Measurements from ENCODE around the gene CDIP1. TPM values are rescaled to one million over a fixed set of nuclear protein-coding genes. Genes with fewer than 3 reads are reported as not detected.

CDIP1 gene
- total RNA-seq, 1 experiment from 2014 or later, result 49.7 TPM

DNA sequence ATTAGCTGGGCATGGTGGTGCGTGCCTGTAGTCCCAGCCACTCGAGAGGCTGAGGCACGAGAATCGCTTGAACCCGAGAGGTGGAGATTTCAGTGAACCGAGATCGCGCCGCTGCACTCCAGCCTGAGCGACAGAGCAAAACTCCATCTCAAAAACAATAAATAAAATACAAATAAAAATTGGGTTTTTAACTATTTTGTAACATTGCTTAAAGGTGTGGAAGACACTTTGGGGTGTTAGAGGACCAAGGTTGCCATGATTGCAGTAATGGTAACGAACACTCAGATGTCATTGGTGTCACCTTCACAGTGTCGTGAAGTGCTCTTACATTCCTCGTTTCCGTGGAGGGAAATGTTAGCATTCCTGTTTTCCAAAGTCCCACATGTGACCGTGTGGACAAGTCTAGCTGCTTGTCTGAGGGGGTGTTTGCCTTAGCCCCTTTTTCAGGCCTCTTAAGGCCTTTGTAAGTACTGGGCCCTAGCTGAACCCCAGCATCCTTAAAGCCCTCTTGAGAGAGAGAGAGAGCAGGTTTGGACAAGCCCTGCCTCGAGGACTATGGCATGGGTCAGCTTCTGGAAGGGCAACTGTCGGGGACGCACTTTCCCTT is 26.2 kb upstream of the CDIP1 start:
- H4K5ac ChIP-seq (ENCODE audit: insufficient read length, low read depth, low read length), result no peak overlapping the region
- Mint-ChIP-seq H3K4me1 (peaks cover 8 to 19% of the 10 kb centered on the region in 2 experiments), H3K27me3 (ENCODE audit: low read depth) (peaks cover 36% of the 10 kb centered on the region), H3K9me3 (no peaks in the 10 kb centered on the region), H3K4me3 (no peak overlapping the region), H3K27ac (no peak overlapping the region; a peak in 2 of 7 replicates), H3K36me3 (ENCODE audit: insufficient read depth in 1 of 3, low read depth in 3 of 3) (no peaks in the 10 kb centered on the region; a peak in 1 of 7 replicates)
- no peaks in the 10 kb centered on the region for H3K9me3 ChIP-seq (ENCODE audit: control insufficient read depth, low read depth, low read length)
- no peak overlapping the region for H3K27ac ChIP-seq (ENCODE audit: insufficient read length, low read depth, low read length)
- H3K4me1 ChIP-seq (ENCODE audit: insufficient read depth, low read length), result no peaks in the 10 kb centered on the region; the same call in 1 of the 2 replicates
- H4K8ac ChIP-seq (replicated peaks; ENCODE audit: insufficient read length, low read depth, low read length), result no peak overlapping the region
- no peak overlapping the region for H2BK120ac ChIP-seq (ENCODE audit: low read depth, low read length, poor library complexity, severe bottlenecking)
- no peak for TF ChIP-seq CTCF (conservative IDR thresholded peaks at IDR 0.05)
- no peak overlapping the region for H2AFZ ChIP-seq (ENCODE audit: low read length)
- no CpG with 5 or more reads among the region's 18 CpGs for WGBS (ENCODE audit: extremely low coverage, insufficient read length, low lambda C conversion rate)
- H3K56ac ChIP-seq (ENCODE audit: insufficient read length, low read depth, low read length), result no peak overlapping the region
- no peak overlapping the region for H3K23ac ChIP-seq (ENCODE audit: insufficient read length, low read depth, low read length)
- no peaks in the 10 kb centered on the region for H3K79me1 ChIP-seq (ENCODE audit: insufficient read depth, low read depth, low read length, poor library complexity, severe bottlenecking)
- H3K4ac ChIP-seq (ENCODE audit: low read depth, low read length), result no peak overlapping the region
- no peaks in the 10 kb centered on the region for H3K27me3 ChIP-seq (ENCODE audit: insufficient read depth, low read length)
- H2BK12ac ChIP-seq (ENCODE audit: insufficient read length, low read depth, low read length), result no peak overlapping the region
- H2BK20ac ChIP-seq (ENCODE audit: low read depth, low read length, poor library complexity, severe bottlenecking), result no peak overlapping the region
- H3K14ac ChIP-seq (ENCODE audit: insufficient read depth, low read length), result peak overlapping the region; percentile 0; the same call in 1 of the 2 replicates
- no peak overlapping the region for H3K18ac ChIP-seq (ENCODE audit: insufficient read length, low read depth, low read length)
- H4K20me1 ChIP-seq (ENCODE audit: control insufficient read depth, insufficient read depth, insufficient read length), result no peaks in the 10 kb centered on the region
- no peak overlapping the region for H3K4me2 ChIP-seq (ENCODE audit: insufficient read depth, insufficient read length, low read length)
- H2AK5ac ChIP-seq (ENCODE audit: insufficient read length, low read length), result no peak overlapping the region
- no peak overlapping the region for H4K91ac ChIP-seq (ENCODE audit: insufficient read length, low read depth, low read length)
- H3K79me2 ChIP-seq (ENCODE audit: insufficient read depth, low read length), result no peaks in the 10 kb centered on the region
- no peak overlapping the region for H3K9ac ChIP-seq (ENCODE audit: extremely low read depth, insufficient read length, low read length)
- no peak overlapping the region for H3T11ph ChIP-seq (ENCODE audit: low read length)
- no peak overlapping the region for H2BK5ac ChIP-seq (ENCODE audit: insufficient read length, low read length)
- no peak overlapping the region for H2BK15ac ChIP-seq (ENCODE audit: low read depth, low read length)
- DNase-seq, result no peak
- H3K23me2 ChIP-seq (ENCODE audit: insufficient read length, low read depth, low read length, poor library complexity, severe bottlenecking), result no peaks in the 10 kb centered on the region
